GM19025 (cell line): ENCODE results near the gene TBC1D16.

ENCODE experiments used
- ATAC-seq: cut with Tn5 transposase; IDR thresholded peaks from one replicate; pipeline ENCODE4 v1.9.1; 2021; ENCODE audit warnings: mild to moderate bottlenecking, low read depth, moderate library complexity; ENCODE audit not compliant: unreplicated experiment

Gene TBC1D16

GRCh38 chr17:80026359-80027042, 9.2 kb downstream of the TBC1D16 start:
- ATAC-seq: no peak

DNA sequence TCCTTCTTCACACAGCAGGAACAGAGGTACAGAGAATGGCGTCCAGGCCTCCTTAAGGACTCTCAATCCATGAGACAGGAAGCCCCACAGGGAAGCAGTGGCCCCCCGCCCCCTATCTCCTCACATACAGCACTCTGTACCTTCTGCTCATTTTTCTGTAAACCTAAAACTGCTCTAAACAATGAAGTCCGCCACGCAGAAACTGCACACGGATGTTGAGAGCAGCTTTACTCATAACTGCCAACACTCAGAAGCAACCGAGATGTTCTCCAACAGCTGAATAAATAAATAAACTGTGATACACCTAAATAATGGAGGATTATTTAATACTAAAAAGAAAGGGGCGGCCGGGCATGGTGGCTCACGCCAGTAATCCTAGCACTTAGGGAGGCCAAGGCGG, 9.9 kb downstream of the TBC1D16 start:
- ATAC-seq: no peak

DNA sequence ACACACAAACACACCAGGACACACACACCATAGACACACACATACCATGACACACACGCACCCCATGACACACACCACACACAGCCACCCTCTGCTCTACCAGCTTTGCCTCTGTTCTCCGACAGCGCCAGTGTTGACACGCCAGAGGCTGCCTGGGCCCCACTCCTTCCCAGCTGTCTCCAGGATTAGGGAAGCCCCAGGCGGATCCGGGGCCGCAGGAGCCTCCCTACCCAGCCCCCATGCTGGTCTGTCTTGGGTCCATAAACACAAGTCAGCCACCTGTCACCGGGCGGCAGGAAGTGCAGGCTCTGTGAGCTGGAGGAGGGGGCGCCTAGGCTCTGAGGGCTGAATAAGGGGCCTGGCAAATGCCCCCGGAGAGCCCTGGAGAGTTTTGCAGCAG, 10.5 kb downstream of the TBC1D16 start:
- no peak for ATAC-seq

DNA sequence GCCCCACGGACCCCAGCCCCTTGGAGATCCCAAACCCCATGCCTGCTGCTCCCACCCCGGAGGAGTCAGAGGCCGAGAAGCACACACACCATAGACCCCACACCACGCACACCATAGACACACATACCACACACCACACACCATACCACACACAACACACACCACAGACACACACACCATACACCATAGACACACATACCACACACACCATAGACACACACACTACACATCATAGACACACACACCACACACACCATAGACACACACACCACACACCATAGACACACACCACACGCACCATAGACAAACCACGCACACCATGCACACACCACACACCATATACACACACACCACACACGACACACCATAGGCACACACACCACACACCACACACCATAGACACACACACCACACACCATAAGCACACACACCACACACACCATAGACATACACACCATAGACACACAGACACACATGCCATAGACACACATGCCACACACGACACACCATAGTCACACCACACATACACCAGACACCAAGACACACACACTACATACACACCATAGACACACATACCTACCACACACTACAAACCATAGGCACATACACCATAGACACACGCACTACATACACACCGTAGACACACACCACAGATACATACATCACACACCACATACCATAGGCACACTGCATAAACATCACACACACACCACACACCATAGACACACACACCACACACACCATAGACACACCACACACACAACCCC, 11.3 kb downstream of the TBC1D16 start:
- ATAC-seq: no peak

DNA sequence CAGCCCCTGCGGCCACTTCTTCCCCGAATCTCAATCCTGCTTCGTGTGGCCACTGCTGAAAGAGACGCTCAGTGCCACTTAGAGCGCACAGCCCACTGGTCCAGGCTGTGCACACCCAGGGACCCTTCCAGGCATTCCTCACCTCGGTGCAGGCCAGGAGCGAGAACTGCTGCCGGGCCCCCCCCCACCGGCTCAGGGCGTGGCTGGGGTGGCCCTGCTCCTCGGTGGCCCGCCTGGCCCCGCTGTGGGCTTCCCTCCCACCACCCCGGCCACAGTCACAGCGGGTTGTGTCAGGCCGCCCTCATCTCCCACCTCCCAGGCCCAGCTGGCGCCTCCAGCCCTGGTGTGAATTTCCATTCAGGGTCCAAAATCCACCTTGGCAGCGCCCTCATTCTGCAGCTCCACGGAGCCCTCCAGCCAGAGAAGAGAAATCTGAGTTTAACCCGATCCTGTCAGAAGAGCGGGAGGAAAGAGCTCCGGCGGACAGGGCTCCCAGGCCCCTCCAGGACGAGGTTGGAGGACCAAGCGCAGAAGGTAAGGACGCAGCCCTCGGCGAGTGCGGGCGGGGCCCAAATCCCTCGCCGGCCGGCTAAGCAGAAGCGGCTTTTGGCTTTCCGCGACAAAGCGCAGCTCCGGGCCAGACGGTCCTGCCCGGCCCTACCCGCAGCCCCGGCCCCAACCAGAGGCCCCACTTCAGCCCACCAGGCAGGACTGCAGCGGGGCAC, 12.0 kb downstream of the TBC1D16 start:
- ATAC-seq: no peak

DNA sequence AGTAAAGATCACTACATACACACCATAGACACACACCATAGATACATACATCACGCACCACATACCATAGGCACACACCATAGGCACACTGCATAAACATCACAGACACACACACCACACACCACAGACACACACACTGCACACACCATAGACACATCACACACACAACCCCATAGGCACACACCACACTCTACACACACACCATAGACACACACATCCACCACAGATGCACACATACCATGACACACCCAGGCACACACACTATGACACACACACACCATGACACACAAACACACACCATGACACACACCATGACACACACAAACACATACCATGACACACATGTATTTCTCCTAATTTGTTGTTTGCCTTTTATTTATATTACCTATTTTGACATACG, 14.1 kb downstream of the TBC1D16 start:
- ATAC-seq: no peak

DNA sequence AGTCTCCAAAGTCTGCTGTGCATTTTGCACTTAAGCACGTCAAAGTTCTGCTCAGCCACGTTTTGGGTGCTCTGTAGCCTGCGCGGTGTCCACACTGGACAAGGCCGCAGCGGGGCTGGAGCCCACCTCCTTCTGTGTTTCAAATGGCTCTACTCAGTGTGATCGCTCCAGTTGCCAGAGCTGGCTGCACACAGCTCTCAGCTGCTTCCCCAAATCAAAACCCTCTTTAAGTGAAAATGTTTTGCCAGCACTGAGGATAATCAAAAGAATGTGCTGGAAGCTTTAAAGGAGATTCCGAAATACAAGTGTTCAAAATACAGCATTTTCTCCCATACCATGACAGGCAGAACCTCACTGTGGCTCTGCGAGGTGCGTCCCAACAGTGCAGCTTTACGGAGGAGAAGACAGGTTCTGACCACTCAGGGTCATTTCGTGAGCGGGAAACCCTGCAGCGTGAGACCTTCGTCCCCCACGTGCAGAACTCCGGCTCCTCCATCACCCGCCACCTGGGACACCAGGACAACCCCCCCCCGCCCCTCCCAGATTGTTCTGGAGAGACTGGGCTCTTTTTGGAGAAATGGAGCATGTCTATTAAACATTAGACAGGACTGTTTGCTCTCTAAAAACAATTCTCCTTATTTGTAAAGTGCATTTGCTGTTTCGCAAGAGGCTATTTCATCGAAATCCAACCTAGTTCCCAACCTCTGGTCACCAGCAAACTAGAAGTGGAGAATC, 16.6 kb downstream of the TBC1D16 start:
- no peak for ATAC-seq

DNA sequence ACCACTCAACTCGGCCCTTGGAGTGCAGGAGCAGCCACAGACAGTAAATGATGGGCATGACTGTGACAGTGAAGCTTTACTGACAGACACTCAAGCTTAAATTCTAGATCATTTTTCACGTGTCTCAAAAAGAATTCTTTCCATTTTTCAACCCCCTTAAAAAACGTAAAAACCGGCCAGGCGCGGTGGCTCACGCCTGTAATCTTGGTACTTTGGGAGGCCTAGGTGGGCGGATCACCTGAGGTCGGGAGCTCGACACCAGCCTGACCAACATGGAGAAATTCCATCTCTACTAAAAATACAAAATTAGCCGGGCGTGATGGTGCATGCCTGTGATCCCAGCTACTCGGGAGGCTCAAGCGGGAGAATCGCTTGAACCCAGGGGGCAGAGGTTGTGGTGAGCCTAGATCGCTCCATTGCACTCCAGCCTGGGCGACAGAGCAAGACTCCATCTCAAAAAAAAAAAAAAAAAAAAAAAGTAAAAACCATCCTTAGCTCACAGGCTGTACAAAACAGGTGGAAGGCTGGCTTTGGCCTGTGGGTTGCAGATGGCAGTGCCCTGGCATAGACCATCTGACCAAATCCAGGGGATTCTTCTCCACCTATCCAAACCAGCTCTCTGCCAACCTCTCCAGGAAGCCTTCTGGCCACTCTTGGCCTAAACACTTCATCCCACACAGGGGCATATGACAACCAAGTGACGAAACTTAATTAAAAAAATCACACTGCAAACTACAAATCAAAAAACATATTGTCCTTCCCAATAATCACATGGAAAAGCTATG, 18.3 kb downstream of the TBC1D16 start:
- ATAC-seq: no peak

DNA sequence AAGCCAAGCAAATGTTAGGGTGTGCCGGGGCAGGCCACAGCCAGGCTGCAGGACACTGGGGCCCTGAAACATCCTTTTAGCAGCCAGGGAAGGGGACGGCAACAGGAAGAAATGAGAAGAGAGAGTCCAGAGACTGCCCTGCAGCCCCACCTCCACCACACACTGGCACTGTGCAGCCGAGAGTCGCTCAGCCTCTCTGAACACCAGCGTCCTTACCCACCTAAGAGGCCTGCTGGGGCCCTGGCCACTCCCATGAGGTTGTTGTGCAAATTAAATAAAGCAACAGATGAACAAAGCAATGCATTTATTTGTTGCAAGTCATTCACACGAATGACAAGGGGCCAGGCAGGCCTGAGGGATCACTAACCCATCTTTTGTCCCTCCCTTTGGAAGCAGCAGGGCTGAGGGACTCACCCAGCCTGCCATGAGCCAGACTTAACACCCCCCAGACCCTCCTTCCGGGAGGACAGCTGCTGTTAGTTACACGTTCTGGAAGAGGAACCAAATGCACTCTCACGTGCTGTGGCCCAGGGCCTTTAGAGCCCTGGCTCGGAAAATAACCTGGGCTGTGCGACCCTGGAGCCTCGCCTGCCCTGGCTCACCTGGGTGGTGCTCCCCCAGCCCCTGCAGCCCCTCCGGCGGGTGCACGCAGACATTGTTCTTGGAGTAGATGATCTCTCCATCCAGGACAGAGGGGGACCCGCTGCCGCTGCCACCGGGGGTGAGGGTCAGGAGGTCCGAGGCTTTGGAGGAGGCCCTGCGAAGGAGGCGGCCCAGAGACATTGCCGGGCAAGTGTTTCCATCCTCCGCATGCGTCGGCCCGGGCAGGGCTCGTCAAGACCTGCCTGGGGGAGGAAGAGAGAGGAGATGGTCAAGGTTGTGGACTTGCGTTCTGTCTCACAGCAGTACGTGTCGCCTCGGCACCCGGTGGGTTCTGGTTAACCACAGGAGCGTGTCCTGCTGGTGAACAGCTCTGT, 22.6 kb downstream of the TBC1D16 start:
- ATAC-seq: no peak

GRCh38 chr17:80011989-80012555, 23.6 kb downstream of the TBC1D16 start:
- no peak for ATAC-seq

DNA sequence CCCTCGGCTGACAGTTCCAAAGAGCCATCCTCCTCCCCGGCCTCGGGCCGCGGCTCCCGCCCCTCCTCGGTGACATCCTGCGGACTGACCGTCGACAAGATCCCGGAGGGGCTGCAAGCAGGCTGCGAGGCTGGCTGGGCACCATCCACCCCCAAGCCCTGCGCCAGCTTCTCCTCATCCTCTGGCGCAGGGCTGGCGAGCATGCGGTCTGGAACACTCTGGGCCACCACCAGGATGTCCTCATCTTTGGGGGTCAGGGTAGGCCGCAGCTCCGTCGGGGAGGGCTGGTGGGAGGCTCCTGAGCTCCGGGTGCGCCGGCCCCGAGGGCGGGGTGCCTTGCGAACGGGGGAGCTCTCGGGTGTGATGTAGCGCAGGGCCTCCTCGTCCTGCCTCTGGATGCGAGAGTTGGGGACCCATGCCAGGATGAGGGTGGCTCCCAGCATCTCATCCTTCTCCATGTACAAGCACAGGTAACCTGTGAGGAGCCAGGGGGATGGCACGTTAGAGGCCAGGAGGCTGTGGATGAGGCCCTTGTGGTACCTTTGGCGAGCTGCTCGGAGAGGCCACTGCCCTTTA, 25.3 kb downstream of the TBC1D16 start:
- no peak for ATAC-seq

- ATAC-seq: no peak
Measured at GRCh38 chr17:80009391-80010282, 26.0 kb downstream of the TBC1D16 start.

- ATAC-seq: no peak
Measured at GRCh38 chr17:80008848-80009247, 26.8 kb downstream of the TBC1D16 start.

GRCh38 chr17:80008383-80008840, 27.3 kb downstream of the TBC1D16 start:
- no peak for ATAC-seq

GRCh38 chr17:80007939-80008338, 27.7 kb downstream of the TBC1D16 start:
- ATAC-seq: no peak

- no peak for ATAC-seq
Measured at GRCh38 chr17:80006811-80007752, 28.6 kb downstream of the TBC1D16 start.
